Stimulated activated naive CD8-positive, alpha-beta T cell treated with anti-CD3 and anti-CD28 coated beads, Interleukin-15, Interleukin-2, amounts not matched to agents 100 U/mL and 50 U/mL, for 24 hours (primary cell): Measurements from ENCODE around the gene RPL29.

ENCODE experiments used
- ATAC-seq: fragments of 150-1000 bp; cut with Tn5 transposase; one replicate; pipeline ENCODE4 v1.10.0; 2021
- DNase-seq: peaks from one replicate; pipeline ENCODE4 v3.0.0; 2021

Gene RPL29

GRCh38 chr3:51982352-51982837 lies 13.3 kb downstream of the RPL29 start:
- ATAC-seq (peak; percentile 48), DNase-seq (peak; percentile 60)

GRCh38 chr3:51980253-51980652 lies 15.4 kb downstream of the RPL29 start:
- ATAC-seq = no peak
- DNase-seq = no peak

- ATAC-seq = no peak
- DNase-seq = no peak
Measured at GRCh38 chr3:51978143-51978502, 17.6 kb downstream of the RPL29 start.

- ATAC-seq = no peak
Measured at GRCh38 chr3:51977446-51978142, 18.1 kb downstream of the RPL29 start.

GRCh38 chr3:51975852-51976549 lies 19.7 kb downstream of the RPL29 start:
- DNase-seq = peak; percentile 58

More at GRCh38 chr3:51977446-51978142, 18.1 kb downstream of the RPL29 start:
- no peak for DNase-seq

GRCh38 chr3:51974963-51975851 lies 20.5 kb downstream of the RPL29 start, which contains the start of gene ABHD14A:
Gene ABHD14A (plus strand): TSS chr3:51975064. CDS start chr3:51975136, 72 bp downstream.
- DNase-seq = peak; percentile 77
- ATAC-seq = peak; percentile 79

More at GRCh38 chr3:51975852-51976549, 19.7 kb downstream of the RPL29 start:
- ATAC-seq = no peak

- ATAC-seq = peak; percentile 26
- peak; percentile 37 for DNase-seq
Measured at GRCh38 chr3:51974277-51974962, 21.3 kb downstream of the RPL29 start.

GRCh38 chr3:51971350-51971749 lies 24.3 kb downstream of the RPL29 start:
- ATAC-seq = no peak
- no peak for DNase-seq

- ATAC-seq = no peak
- no peak for DNase-seq
Measured at GRCh38 chr3:51970606-51971300, 24.9 kb downstream of the RPL29 start.

- ATAC-seq = no peak
- DNase-seq = no peak
Measured at GRCh38 chr3:51969841-51970240, 25.9 kb downstream of the RPL29 start.

- no peak for DNase-seq
Measured at GRCh38 chr3:51968883-51969678, 26.6 kb downstream of the RPL29 start.

GRCh38 chr3:51968170-51968775 lies 27.4 kb downstream of the RPL29 start:
- ATAC-seq = no peak
- no peak for DNase-seq

More at GRCh38 chr3:51968883-51969678, 26.6 kb downstream of the RPL29 start:
- no peak for ATAC-seq

GRCh38 chr3:51967384-51968169 lies 28.1 kb downstream of the RPL29 start, which contains the start of gene PCBP4:
Gene PCBP4 (minus strand): TSS chr3:51967454. CDS start chr3:51961240, 6,214 bp downstream.
- ATAC-seq (peak; percentile 41), DNase-seq (peak; percentile 45)

GRCh38 chr3:51966922-51967383 lies 28.7 kb downstream of the RPL29 start:
- ATAC-seq (no peak), DNase-seq (no peak)

GRCh38 chr3:51966486-51966885 lies 29.2 kb downstream of the RPL29 start:
- no peak for ATAC-seq
- DNase-seq = no peak

GRCh38 chr3:51966016-51966415 lies 29.7 kb downstream of the RPL29 start:
- DNase-seq (no peak), ATAC-seq (no peak)

- ATAC-seq = no peak
Measured at GRCh38 chr3:51964521-51964920, 31.2 kb downstream of the RPL29 start.

GRCh38 chr3:51963951-51964451 lies 31.7 kb downstream of the RPL29 start:
- no peak for ATAC-seq

More at GRCh38 chr3:51964521-51964920, 31.2 kb downstream of the RPL29 start:
- no peak for DNase-seq

More at GRCh38 chr3:51963951-51964451, 31.7 kb downstream of the RPL29 start:
- no peak for DNase-seq
